Measurements from ENCODE around the gene ACTR6. TPM values are rescaled to one million over a fixed set of nuclear protein-coding genes. Genes with fewer than 3 reads are reported as not detected.

Gene ACTR6
- total RNA-seq, 1 donor from 2014 or later, result 35.7 TPM

DNA sequence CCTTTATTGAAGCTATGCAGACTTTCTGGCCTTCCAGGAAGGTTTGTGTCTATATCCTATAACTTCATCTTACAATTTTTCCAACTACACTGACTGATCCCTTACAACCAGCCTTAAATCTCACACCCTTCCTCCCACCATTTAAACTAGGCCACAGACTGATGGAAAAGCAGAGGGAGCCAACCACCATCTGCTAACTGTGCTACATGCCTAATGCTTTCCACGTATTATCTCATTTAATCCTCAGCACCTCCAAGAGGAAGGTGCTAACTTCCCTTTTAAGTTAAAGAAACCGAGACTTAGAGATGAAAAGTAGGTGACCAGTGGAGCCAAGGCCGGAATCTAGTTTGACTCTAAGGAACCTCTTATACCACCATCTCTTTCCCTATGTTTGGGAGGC lies 35.3 kb upstream of the ACTR6 start:
- DNase-seq (ENCODE audit: low read depth), result no peak
- H3K4me3 ChIP-seq (ENCODE audit: low read depth, low read length), result no peak overlapping the region
- no peak for TF ChIP-seq CTCF (IDR thresholded peaks at IDR 0.05; ENCODE audit: insufficient read depth, low read length, poor library complexity, severe bottlenecking)
- no peaks in the 10 kb centered on the region for H3K27me3 ChIP-seq (ENCODE audit: control insufficient read depth, insufficient read depth, low read length)
- H3K36me3 ChIP-seq (ENCODE audit: control insufficient read depth, insufficient read depth, low read length), result no peaks in the 10 kb centered on the region

GRCh38 chr12:100166232-100166631 lies 34.4 kb upstream of the ACTR6 start:
- H3K4me3 ChIP-seq (ENCODE audit: low read depth, low read length), result no peak overlapping the region
- no peak for TF ChIP-seq CTCF (IDR thresholded peaks at IDR 0.05; ENCODE audit: insufficient read depth, low read length, poor library complexity, severe bottlenecking)
- H3K27me3 ChIP-seq (ENCODE audit: control insufficient read depth, insufficient read depth, low read length), result no peaks in the 10 kb centered on the region
- DNase-seq (ENCODE audit: low read depth), result no peak
- no peaks in the 10 kb centered on the region for H3K36me3 ChIP-seq (ENCODE audit: control insufficient read depth, insufficient read depth, low read length)

DNA sequence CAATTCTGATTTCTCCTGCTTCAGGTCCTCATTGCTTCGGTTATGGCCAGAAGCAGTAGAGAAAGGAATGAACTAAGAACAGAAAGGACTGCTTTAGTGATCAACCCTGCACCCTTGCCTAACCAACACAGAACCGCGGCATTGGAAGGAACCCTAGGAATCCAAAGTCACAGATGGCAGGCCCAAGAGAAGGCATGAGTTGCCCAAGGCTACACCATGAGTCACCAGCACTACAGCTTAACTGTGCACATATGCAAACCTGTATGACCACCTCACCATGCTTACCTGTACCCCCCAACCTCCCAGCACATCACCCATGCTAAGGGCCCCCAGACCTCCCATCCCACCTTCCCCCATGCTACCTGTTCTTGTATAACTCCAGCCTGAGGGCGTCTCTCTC lies 32.1 kb upstream of the ACTR6 start:
- H3K4me3 ChIP-seq (ENCODE audit: low read depth, low read length), result no peak overlapping the region
- H3K36me3 ChIP-seq (ENCODE audit: control insufficient read depth, insufficient read depth, low read length), result no peaks in the 10 kb centered on the region
- DNase-seq (ENCODE audit: low read depth), result no peak
- H3K27me3 ChIP-seq (ENCODE audit: control insufficient read depth, insufficient read depth, low read length), result no peaks in the 10 kb centered on the region
- TF ChIP-seq CTCF (IDR thresholded peaks at IDR 0.05; ENCODE audit: insufficient read depth, low read length, poor library complexity, severe bottlenecking), result no peak

DNA sequence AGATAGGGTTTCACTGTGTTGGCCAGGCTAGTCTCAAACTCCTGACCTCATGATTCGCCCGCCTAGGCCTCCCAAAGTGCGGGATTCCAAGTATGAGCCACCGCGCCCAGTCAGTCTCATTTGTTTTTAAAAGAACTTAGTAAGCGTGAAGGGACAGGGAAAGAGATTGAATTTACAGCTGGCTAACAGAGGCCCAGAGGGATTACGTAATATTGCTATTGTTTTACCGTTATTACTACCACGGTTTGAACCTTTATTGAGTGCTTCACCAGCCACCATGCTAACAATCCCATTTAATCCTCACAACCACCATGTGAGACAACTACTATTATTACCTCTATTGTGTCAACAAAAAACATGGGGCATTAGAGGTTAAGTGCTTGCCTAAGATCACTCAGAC lies 31.3 kb upstream of the ACTR6 start:
- no peak overlapping the region for H3K4me3 ChIP-seq (ENCODE audit: low read depth, low read length)
- H3K36me3 ChIP-seq (ENCODE audit: control insufficient read depth, insufficient read depth, low read length), result no peaks in the 10 kb centered on the region
- no peaks in the 10 kb centered on the region for H3K27me3 ChIP-seq (ENCODE audit: control insufficient read depth, insufficient read depth, low read length)
- TF ChIP-seq CTCF (IDR thresholded peaks at IDR 0.05; ENCODE audit: insufficient read depth, low read length, poor library complexity, severe bottlenecking), result no peak
- DNase-seq (ENCODE audit: low read depth), result no peak

- no peak for DNase-seq (ENCODE audit: low read depth)
- TF ChIP-seq CTCF (IDR thresholded peaks at IDR 0.05; ENCODE audit: insufficient read depth, low read length, poor library complexity, severe bottlenecking), result no peak
- Histone ChIP-seq H3K27me3 (ENCODE audit: control insufficient read depth, insufficient read depth, low read length) (no peaks in the 10 kb centered on the region), H3K36me3 (ENCODE audit: control insufficient read depth, insufficient read depth, low read length) (no peaks in the 10 kb centered on the region), H3K4me3 (ENCODE audit: low read depth, low read length) (no peak overlapping the region)
These were observed 30.2 kb upstream of the ACTR6 start for GRCh38 chr12:100170313-100170858.

DNA sequence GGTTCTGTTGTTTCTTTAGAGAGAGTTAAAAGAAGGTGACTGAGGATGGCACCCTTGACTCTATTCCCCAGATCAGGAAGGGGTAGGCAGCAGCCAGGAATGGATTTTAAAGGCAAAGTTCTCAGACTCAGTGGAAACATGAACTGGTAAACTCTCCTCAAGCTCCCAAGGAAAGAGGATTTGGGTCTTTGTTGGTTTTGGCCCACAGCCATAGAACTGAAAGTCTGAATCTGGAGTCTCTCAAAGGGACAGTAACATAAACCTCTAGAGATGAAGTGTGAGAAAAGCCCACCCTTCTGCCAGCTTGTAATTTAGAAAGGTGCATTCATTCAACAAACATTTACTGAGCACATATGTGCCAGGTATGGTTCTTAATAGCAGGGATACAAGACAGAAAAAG lies 29.4 kb upstream of the ACTR6 start:
- no peaks in the 10 kb centered on the region for H3K36me3 ChIP-seq (ENCODE audit: control insufficient read depth, insufficient read depth, low read length)
- DNase-seq (ENCODE audit: low read depth), result no peak

More for the DNA sequence above, 29.4 kb upstream of the ACTR6 start:
- Histone ChIP-seq H3K4me3 (ENCODE audit: low read depth, low read length) (no peak overlapping the region), H3K27me3 (ENCODE audit: control insufficient read depth, insufficient read depth, low read length) (no peaks in the 10 kb centered on the region)
- no peak for TF ChIP-seq CTCF (IDR thresholded peaks at IDR 0.05; ENCODE audit: insufficient read depth, low read length, poor library complexity, severe bottlenecking)
